A549 (cell line): ENCODE data around the gene SLC5A3. TPM values are rescaled to one million over a fixed set of nuclear protein-coding genes. Genes with fewer than 3 reads are reported as not detected.

Source experiments
- ATAC-seq, 2 experiments: fragments of 200-7000 bp in 1 of 2; fragments of >200 bp in 1 of 2; cut with Nextera tagmentation in 1 of 2; cut with Tn5 transposase in 1 of 2; 3 replicates each; pipeline versions ENCODE4 v1.8.0 to v1.9.1; 2018 to 2020; ENCODE audit warnings: mild to moderate bottlenecking in 1 of 2, moderate library complexity in 1 of 2
- CTCF ChIA-PET: fragments of 300-600 bp; sonication (Branson Sonifier 250); formaldehyde crosslinking; extraction: SDS; loops from one replicate; lab custom pipeline; 2021; ENCODE audit warnings: antibody characterized with exemption, inconsistent platforms; lab: Yijun Ruan, JAX
- POLR2A ChIA-PET: fragments of 350-600 bp; formaldehyde crosslinking; extraction: SDS; loops from one replicate; lab custom pipeline; 2021; ENCODE audit warnings: antibody characterized with exemption, inconsistent platforms; lab: Yijun Ruan, JAX
- DNase-seq, 2 experiments: peaks; one replicate each; pipeline versions ENCODE4 v3.0.0 to v3.0.0-alpha.2; 2011 to 2016; ENCODE audit warnings: low read depth in 1 of 2, low spot score in 1 of 2
- FAIRE-seq: peaks from 2 replicates; lab custom pipeline; 2011; peaks lifted over from hg19 to GRCh38; lab: Jason Lieb, UNC
- H3K27ac ChIP-seq, 2 experiments: fragments of >200 bp; sonication (Bioruptor Twin); formaldehyde crosslinking; 3 replicates each; pipeline ENCODE4 v1.5.1; 2016 to 2017
- H3K4me1 ChIP-seq: fragments of >200 bp; sonication (Bioruptor Twin); formaldehyde crosslinking; 3 replicates; pipeline ENCODE4 v1.6.1; 2016
- H3K4me2 ChIP-seq: fragments of >200 bp; sonication (Bioruptor Twin); formaldehyde crosslinking; 3 replicates; pipeline ENCODE4 v1.6.1; 2016
- H3K4me3 ChIP-seq: fragments of >200 bp; sonication (Bioruptor Twin); formaldehyde crosslinking; 3 replicates; pipeline ENCODE4 v1.5.1; 2016
- H3K9me3 ChIP-seq: fragments of >200 bp; sonication (Bioruptor Twin); formaldehyde crosslinking; 3 replicates; pipeline ENCODE4 v1.6.1; 2016
- CHD2 ChIP-seq: fragments of 150-350 bp; IDR thresholded peaks from 2 replicates; pipeline ENCODE4 v1.6.1; 2014; ENCODE audit warnings: low read length; ENCODE audit not compliant: partially characterized antibody
- EHMT2 ChIP-seq: fragments of 200-600 bp; sonication (generic); IDR thresholded peaks from 2 replicates; pipeline ENCODE4 v1.6.1; 2016; ENCODE audit warnings: antibody characterized with exemption, low read depth, mild to moderate bottlenecking, moderate library complexity
- ESRRA ChIP-seq: fragments of 150-350 bp; IDR thresholded peaks from 2 replicates; pipeline ENCODE4 v1.6.1; 2014; ENCODE audit warnings: mild to moderate bottlenecking, low read length, borderline replicate concordance
- FOSB ChIP-seq: fragments of 250-450 bp; sonication (Bioruptor Pico); IDR thresholded peaks from 2 replicates; pipeline ENCODE4 v1.5.0; 2020; ENCODE audit warnings: mild to moderate bottlenecking, moderate library complexity
- GATA3 ChIP-seq: IDR thresholded peaks from 2 replicates; pipeline ENCODE4 v1.6.1; 2012; ENCODE audit warnings: borderline replicate concordance
- HEYL ChIP-seq: fragments of 250-450 bp; sonication (Bioruptor Pico); IDR thresholded peaks from 2 replicates; pipeline ENCODE4 v1.8.0; 2021; ENCODE audit warnings: mild to moderate bottlenecking, moderate library complexity
- HOXA7 ChIP-seq: fragments of 250-450 bp; sonication (Bioruptor Pico); IDR thresholded peaks from 2 replicates; pipeline ENCODE4 v1.5.0; 2020; ENCODE audit warnings: mild to moderate bottlenecking, moderate library complexity
- HOXB5 ChIP-seq: fragments of 250-450 bp; sonication (Bioruptor Pico); IDR thresholded peaks from 2 replicates; pipeline ENCODE4 v1.5.0; 2020; ENCODE audit warnings: mild to moderate bottlenecking, moderate library complexity
- JUN ChIP-seq, 2 experiments: fragments of >200 bp; sonication (Bioruptor Twin); formaldehyde crosslinking; IDR thresholded peaks; 2 replicates in 1 of 2; 3 replicates in 1 of 2; pipeline ENCODE4 v1.6.1; 2016 to 2017
- NFE2L2 ChIP-seq: fragments of 150-350 bp; conservative IDR thresholded peaks from 2 replicates; pipeline ENCODE4 v1.6.1; 2014; ENCODE audit warnings: low read length
- NPAS2 ChIP-seq: fragments of 250-450 bp; sonication (Bioruptor Pico); IDR thresholded peaks from 2 replicates; pipeline ENCODE4 v1.8.0; 2022; ENCODE audit warnings: mild to moderate bottlenecking, moderate library complexity, borderline replicate concordance
- NR3C1 ChIP-seq: fragments of >200 bp; sonication (Bioruptor Twin); formaldehyde crosslinking; IDR thresholded peaks from 3 replicates; pipeline ENCODE4 v1.6.1; 2017
- RAD21 ChIP-seq, 2 experiments: fragments of >200 bp in 1 of 2; sonication (Bioruptor Twin) in 1 of 2; formaldehyde crosslinking in 1 of 2; IDR thresholded peaks in 1 of 2; conservative IDR thresholded peaks in 1 of 2; 2 replicates in 1 of 2; 3 replicates in 1 of 2; pipeline ENCODE4 v1.6.1; 2012 to 2018; ENCODE audit warnings: inconsistent platforms in 1 of 2
- RARB ChIP-seq: fragments of 250-450 bp; sonication (Bioruptor Pico); IDR thresholded peaks from 2 replicates; pipeline ENCODE4 v1.8.0; 2021; ENCODE audit warnings: mild to moderate bottlenecking, moderate library complexity
- RCOR1 ChIP-seq: fragments of 150-350 bp; IDR thresholded peaks from 2 replicates; pipeline ENCODE4 v1.6.1; 2014; ENCODE audit warnings: antibody characterized with exemption, low read length, low read depth
- RNF2 ChIP-seq: fragments of 200-600 bp; sonication (generic); IDR thresholded peaks from 2 replicates; pipeline ENCODE4 v1.6.1; 2016; ENCODE audit warnings: low read depth, mild to moderate bottlenecking, antibody characterized with exemption, moderate library complexity, borderline replicate concordance
- SREBF2 ChIP-seq: fragments of 450-650 bp; IDR thresholded peaks from 2 replicates; pipeline ENCODE4 v1.6.1; 2014; ENCODE audit warnings: mild to moderate bottlenecking, moderate library complexity
- ZC3H11A ChIP-seq: fragments of 450-650 bp; IDR thresholded peaks from 2 replicates; pipeline ENCODE4 v1.6.1; 2014; ENCODE audit warnings: antibody characterized with exemption, mild to moderate bottlenecking
- ZFP36 ChIP-seq: fragments of 450-650 bp; IDR thresholded peaks from 2 replicates; pipeline ENCODE4 v1.6.1; 2014; ENCODE audit warnings: borderline replicate concordance; ENCODE audit not compliant: partially characterized antibody
- WGBS: methylation state at CpG from one replicate; pipeline ENCODE4 v1.1.6; 2017; ENCODE audit errors: missing lambda C conversion rate; 5-methylcytosine and 5-hydroxymethylcytosine counted together
- polyA plus RNA-seq, 4 experiments: library from polyadenylated mRNA; depleted of rRNA in 3 of 4; stranded (reverse); fragments of >200 nt; fragmentation: RNase III in 1 of 4; extraction: RNeasy Plus Mini Kit Qiagen cat#74134 plus additional on column Dnase treatment in 1 of 4; gene quantifications; 2 replicates in 3 of 4; 3 replicates in 1 of 4; pipeline ENCODE4 v1.2.3, GENCODE V29; 2011 to 2017
- TF ChIP-seq, protein P1 (sequence below): fragments of 250-450 bp; sonication (Bioruptor Pico); IDR thresholded peaks from 2 replicates; pipeline ENCODE4 v1.5.0; 2020; ENCODE audit warnings: low read depth, mild to moderate bottlenecking, moderate library complexity
- TF ChIP-seq, protein P2 (sequence below): fragments of 200-600 bp; sonication (generic); IDR thresholded peaks from 2 replicates; pipeline ENCODE4 v1.6.1; 2016; ENCODE audit warnings: antibody characterized with exemption, mild to moderate bottlenecking, moderate library complexity

Gene SLC5A3
- polyA plus RNA-seq, 2 of the 4 experiments (the other 2 are of a cell fraction) = 7.2 to 7.7 TPM

DNA sequence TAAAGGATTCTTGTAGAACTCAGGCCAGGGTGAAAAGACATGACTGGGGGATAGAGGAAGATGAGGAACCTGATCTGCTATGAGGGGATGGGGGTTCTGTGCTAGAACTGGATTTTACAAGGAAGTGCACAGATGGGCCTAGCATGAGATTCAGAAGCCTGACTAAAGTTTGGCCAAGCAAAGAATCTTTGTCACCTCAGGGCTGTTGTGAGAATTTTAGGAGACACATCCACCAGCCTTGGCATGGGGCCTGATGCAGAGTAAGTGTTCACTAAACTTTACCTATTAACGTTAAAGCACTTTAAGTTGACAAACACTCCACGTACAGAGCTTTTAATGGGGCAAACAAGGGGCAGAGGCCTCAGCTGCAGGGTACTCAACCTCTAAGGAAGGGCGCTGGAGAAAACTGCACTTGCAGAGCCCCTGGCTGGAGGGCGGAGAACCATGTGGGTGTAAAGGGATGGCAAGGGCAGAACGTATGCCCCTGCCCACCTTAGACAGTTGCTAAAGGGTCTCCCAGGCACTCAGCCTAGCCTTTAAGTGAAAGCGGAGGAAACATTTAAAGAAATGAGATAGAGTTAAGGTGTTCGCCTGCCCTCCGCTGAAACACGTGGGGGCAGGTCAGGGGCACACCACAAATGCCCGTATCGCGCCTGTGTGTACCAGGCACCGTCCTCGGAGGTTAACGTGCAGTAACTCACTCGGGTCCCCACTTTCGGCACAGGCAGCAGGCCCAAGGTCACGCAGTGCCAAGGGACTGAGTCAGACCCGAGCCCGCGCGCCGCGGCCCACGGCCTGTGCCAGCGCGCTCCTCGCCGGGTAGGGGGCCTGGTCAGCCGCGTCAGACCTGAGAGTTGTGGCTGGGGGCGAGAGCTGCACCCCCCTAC lies 990 bp upstream of the SLC5A3 start:
- Histone ChIP-seq H3K4me2 (peak overlapping the region; percentile 85), H3K4me1 (peaks cover 18% of the 10 kb centered on the region), H3K9me3 (no peaks in the 10 kb centered on the region), H3K27ac (peak overlapping the region; percentile 93 to 100)
- POLR2A ChIA-PET = interaction anchor here (1.0 to 2.2 kb wide), 4 partner anchors 101 to 149 kb away, joined by 3 to 11 read pairs (median 8); no protein-coding TSS in a partner anchor
- DNase-seq (no peak), FAIRE-seq (no peak)
- 95% methylated on average over 16 of the region's 32 CpGs for WGBS
- TF ChIP-seq GATA3 (no peak), NPAS2 (CRISPR knock-in tag) (no peak), RNF2 (no peak), CHD2 (no peak), FOSB (CRISPR knock-in tag) (no peak), SREBF2 (no peak), EHMT2 (no peak), ZFP36 (no peak), NFE2L2 (no peak), ESRRA (no peak)
- TF ChIP-seq, protein P1, sequence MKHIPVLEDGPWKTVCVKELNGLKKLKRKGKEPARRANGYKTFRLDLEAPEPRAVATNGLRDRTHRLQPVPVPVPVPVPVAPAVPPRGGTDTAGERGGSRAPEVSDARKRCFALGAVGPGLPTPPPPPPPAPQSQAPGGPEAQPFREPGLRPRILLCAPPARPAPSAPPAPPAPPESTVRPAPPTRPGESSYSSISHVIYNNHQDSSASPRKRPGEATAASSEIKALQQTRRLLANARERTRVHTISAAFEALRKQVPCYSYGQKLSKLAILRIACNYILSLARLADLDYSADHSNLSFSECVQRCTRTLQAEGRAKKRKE (CRISPR knock-in tag) = no peak
- TF ChIP-seq, all 56 proteins: peak for 0
- CTCF ChIA-PET = interaction anchor here (0.7 to 1.5 kb wide), 6 partner anchors 14 to 276 kb away, joined by 3 to 6 read pairs (median 3); no protein-coding TSS in a partner anchor
- ATAC-seq = peak; percentile 37 to 44; a peak in 4 of 6 replicates
- H3K4me3 ChIP-seq = peak overlapping the region; percentile 98

DNA sequence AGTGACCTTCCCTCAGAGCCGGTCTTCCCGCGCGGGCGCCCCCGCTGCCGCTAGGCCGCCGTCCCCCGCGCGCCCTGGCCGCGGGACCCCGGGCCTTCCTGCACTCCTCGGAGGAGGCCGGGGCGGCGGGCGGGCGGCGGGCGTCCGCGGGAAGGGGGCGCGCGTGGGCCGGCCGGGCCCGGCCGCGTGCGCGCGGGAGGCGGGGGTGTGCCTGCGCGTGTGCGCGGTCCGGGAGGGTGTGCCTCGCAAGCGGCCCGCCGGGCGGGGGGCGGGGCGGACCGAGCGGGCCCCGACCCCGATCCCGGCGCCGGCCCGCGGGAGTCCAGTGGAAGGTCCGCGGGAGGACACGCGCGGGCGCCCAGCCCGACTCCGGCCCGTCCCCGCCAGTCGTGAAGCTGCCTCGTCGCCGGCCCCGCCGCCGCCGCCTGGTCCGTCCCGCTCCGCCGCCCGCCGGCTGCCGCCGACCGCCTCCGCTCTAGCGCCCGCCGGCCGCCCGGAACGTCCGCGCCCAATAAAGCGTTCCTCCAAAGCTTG lies 438 bp downstream of the SLC5A3 start:
- FAIRE-seq = no peak
- Histone ChIP-seq H3K27ac (peak overlapping the region; percentile 94 to 100), H3K4me1 (peaks cover 21% of the 10 kb centered on the region), H3K4me3 (peak overlapping the region; percentile 98), H3K9me3 (no peaks in the 10 kb centered on the region), H3K4me2 (peak overlapping the region; percentile 84)
- 0 out of 5 replicates have a peak, but pooled peaks of 1 of the 2 experiments have one; percentile 5 for TF ChIP-seq JUN (IDR thresholded peaks at IDR 0.05)
- TF ChIP-seq RARB (CRISPR knock-in tag) = no peak
- WGBS = 0% methylated on average over 4 of the region's 95 CpGs
- ChIA-PET CTCF (interaction anchor here (0.5 to 1.5 kb wide), 7 partner anchors 12 to 274 kb away, joined by 3 to 6 read pairs (median 3); no protein-coding TSS in a partner anchor), POLR2A (interaction anchor here (0.7 to 2.2 kb wide), 7 partner anchors 11 to 274 kb away, joined by 3 to 11 read pairs (median 5); no protein-coding TSS in a partner anchor)
- peak; percentile 58 to 62 for ATAC-seq
- no peak for DNase-seq

GRCh38 chr21:34074283-34075090 lies 1.1 kb downstream of the SLC5A3 start:
- Histone ChIP-seq H3K9me3 (no peaks in the 10 kb centered on the region), H3K27ac (peak overlapping the region; percentile 94 to 100), H3K4me3 (peak overlapping the region; percentile 98), H3K4me1 (peaks cover 21% of the 10 kb centered on the region), H3K4me2 (peak overlapping the region; percentile 84)
- FAIRE-seq (no peak), DNase-seq (no peak), ATAC-seq (no peak; a peak in 1 of 6 replicates)
- 54% methylated on average over 32 of the region's 32 CpGs for WGBS
- TF ChIP-seq RARB (CRISPR knock-in tag) = no peak
- no peak for TF ChIP-seq SREBF2
- no peak for TF ChIP-seq HOXA7 (CRISPR knock-in tag)
- TF ChIP-seq NR3C1 = no peak
- TF ChIP-seq, protein P2, sequence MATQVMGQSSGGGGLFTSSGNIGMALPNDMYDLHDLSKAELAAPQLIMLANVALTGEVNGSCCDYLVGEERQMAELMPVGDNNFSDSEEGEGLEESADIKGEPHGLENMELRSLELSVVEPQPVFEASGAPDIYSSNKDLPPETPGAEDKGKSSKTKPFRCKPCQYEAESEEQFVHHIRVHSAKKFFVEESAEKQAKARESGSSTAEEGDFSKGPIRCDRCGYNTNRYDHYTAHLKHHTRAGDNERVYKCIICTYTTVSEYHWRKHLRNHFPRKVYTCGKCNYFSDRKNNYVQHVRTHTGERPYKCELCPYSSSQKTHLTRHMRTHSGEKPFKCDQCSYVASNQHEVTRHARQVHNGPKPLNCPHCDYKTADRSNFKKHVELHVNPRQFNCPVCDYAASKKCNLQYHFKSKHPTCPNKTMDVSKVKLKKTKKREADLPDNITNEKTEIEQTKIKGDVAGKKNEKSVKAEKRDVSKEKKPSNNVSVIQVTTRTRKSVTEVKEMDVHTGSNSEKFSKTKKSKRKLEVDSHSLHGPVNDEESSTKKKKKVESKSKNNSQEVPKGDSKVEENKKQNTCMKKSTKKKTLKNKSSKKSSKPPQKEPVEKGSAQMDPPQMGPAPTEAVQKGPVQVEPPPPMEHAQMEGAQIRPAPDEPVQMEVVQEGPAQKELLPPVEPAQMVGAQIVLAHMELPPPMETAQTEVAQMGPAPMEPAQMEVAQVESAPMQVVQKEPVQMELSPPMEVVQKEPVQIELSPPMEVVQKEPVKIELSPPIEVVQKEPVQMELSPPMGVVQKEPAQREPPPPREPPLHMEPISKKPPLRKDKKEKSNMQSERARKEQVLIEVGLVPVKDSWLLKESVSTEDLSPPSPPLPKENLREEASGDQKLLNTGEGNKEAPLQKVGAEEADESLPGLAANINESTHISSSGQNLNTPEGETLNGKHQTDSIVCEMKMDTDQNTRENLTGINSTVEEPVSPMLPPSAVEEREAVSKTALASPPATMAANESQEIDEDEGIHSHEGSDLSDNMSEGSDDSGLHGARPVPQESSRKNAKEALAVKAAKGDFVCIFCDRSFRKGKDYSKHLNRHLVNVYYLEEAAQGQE = no peak
- TF ChIP-seq RCOR1 = no peak
- no peak for TF ChIP-seq HOXB5 (CRISPR knock-in tag)
- no peak for TF ChIP-seq ZC3H11A
- TF ChIP-seq RAD21 (conservative IDR thresholded peaks at IDR 0.05 in 1 of 2, IDR thresholded peaks at IDR 0.05 in 1 of 2) = no peak
- TF ChIP-seq HEYL (CRISPR knock-in tag) = no peak
- CTCF ChIA-PET = interaction anchor here (0.5 to 1.2 kb wide), 3 partner anchors 11 to 150 kb away, joined by 3 to 4 read pairs (median 3); no protein-coding TSS in a partner anchor
- POLR2A ChIA-PET = interaction anchor here (1.1 to 2.2 kb wide), 3 partner anchors 127 to 151 kb away, joined by 5 to 11 read pairs (median 7); no protein-coding TSS in a partner anchor
